ENCODE results near the gene UPF1. TPM values are rescaled to one million over a fixed set of nuclear protein-coding genes. Genes with fewer than 3 reads are reported as not detected.

UPF1 gene
- total and polyA plus RNA-seq, 2 of the 13 experiments (the other 11 are each of a cell fraction or from before 2014, with no cell fraction given) = 16.9 to 41.8 TPM

DNA sequence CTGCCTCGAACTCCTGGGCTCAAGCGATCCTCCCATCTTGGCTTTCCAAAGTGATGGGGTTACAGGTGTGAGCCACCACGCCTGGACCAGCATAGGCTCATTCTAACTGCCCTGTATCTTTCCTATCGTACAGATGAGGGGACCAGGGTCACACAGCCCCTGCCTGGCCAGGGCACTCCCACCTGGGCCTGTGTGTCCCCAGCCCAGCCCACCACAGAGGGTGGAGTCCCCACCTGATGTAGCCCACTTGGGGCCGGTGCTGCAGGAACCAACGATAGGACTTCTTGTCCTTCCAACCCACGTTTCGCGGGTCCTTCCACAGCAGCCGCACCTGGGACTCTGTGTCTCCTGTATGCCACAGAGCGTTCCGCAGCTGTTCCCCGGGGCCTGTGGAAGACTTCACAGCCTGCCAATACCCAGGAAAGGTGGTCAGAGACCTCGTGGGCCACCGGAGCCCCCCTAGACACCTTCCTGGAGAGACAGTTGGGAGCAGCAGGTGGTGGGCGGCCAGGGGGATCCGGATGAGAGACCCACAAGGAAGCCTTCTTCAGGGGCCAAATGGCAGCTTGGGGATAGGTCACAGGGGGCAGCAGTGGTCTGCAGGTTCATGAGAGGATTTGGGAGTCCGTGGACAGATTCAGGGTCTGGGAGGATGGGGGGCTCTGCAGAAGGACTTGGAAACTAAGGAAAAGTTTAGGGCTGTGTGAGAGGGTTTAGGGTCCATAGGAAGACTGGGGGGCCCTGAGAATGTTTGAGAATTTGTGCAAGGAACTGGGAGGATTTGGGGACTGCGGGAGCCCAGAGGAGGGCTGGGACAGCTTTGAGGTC lies 47.6 kb upstream of the UPF1 start (continued):
- no peak for TF ChIP-seq CENPX (CRISPR knock-in tag; IDR thresholded peaks at IDR 0.05)

DNA sequence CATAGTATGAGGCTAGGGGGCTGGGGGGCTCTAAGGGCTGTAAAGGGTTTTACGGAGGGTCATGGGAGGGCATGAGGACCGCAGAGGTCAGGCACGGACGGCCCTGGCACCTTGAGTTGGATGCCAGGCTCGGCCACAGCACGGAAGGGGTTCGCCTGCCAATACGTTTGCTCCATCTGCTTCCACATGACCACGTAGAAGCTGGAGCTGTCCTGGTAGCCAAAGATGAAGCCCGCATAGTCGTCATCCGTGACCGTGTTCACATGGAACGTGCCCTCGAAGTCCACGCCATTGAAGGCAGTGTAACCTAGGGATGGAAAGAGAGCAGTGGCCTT lies 47.0 kb upstream of the UPF1 start:
- in situ Hi-C loops (cut with HindIII; ENCODE audit: extremely low pct_ligation_motif_present, low pct_unique_long_range_greater_than_20kb) (loop anchor here (5.0 kb wide), 1 partner anchor 58 kb away; no protein-coding TSS in a partner anchor), intact Hi-C loops (cut with micrococcal nuclease; ENCODE audit: unreplicated experiment) (no loop called here)
- ChIA-PET CTCF (ENCODE audit: low intra/inter-chr PET ratio, low total read pairs) (no interaction called here), POLR2A (no interaction called here)
- 73% methylated on average over 14 of the region's 16 CpGs for WGBS (ENCODE audit: low lambda C conversion rate)
- ATAC-seq = no peak
- H3K79me2 ChIP-seq (ENCODE audit: insufficient read depth, low read length) = no peaks in the 10 kb centered on the region
- BruUV-seq (replicated peaks) = no TSS peak
- no peak overlapping the region for H2AFZ ChIP-seq (ENCODE audit: low read length)
- DNase-seq (ENCODE audit: low spot score) = no peak
- peak overlapping the region in 1 of 3 experiments; percentile 38; a peak in 1 of 6 replicates for H3K4me3 ChIP-seq (replicated peaks in 1 of 3; ENCODE audit: insufficient read depth in 1 of 3, low read depth in 2 of 3, low read length in 3 of 3)
- no peaks in the 10 kb centered on the region for H4K20me1 ChIP-seq (ENCODE audit: insufficient read depth, low read length)
- no peak overlapping the region for H3K9ac ChIP-seq (ENCODE audit: insufficient read depth, low read depth, low read length)
- H3K27me3 ChIP-seq (ENCODE audit: control insufficient read depth in 1 of 2, insufficient read depth in 2 of 2, low read length in 2 of 2) = peaks cover 10 to 34% of the 10 kb centered on the region in 2 experiments
- no peaks in the 10 kb centered on the region for H3K9me3 ChIP-seq (ENCODE audit: low read length)
- TF ChIP-seq, protein P1, sequence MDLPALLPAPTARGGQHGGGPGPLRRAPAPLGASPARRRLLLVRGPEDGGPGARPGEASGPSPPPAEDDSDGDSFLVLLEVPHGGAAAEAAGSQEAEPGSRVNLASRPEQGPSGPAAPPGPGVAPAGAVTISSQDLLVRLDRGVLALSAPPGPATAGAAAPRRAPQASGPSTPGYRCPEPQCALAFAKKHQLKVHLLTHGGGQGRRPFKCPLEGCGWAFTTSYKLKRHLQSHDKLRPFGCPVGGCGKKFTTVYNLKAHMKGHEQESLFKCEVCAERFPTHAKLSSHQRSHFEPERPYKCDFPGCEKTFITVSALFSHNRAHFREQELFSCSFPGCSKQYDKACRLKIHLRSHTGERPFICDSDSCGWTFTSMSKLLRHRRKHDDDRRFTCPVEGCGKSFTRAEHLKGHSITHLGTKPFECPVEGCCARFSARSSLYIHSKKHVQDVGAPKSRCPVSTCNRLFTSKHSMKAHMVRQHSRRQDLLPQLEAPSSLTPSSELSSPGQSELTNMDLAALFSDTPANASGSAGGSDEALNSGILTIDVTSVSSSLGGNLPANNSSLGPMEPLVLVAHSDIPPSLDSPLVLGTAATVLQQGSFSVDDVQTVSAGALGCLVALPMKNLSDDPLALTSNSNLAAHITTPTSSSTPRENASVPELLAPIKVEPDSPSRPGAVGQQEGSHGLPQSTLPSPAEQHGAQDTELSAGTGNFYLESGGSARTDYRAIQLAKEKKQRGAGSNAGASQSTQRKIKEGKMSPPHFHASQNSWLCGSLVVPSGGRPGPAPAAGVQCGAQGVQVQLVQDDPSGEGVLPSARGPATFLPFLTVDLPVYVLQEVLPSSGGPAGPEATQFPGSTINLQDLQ (CRISPR knock-in tag; IDR thresholded peaks at IDR 0.05) = no peak
- 0 out of 2 replicates have a peak, but pooled peaks have one; percentile 18 for TF ChIP-seq ZNF776 (CRISPR knock-in tag; IDR thresholded peaks at IDR 0.05)
- no peak overlapping the region for H3K27ac ChIP-seq (ENCODE audit: extremely low read length, insufficient read depth, low read length)
- H3K4me1 ChIP-seq (ENCODE audit: insufficient read depth, low read length) = peaks cover 44% of the 10 kb centered on the region
- no peak for FAIRE-seq
- peak overlapping the region; percentile 60 for H3K4me2 ChIP-seq (ENCODE audit: low read depth, low read length)
- no peaks in the 10 kb centered on the region for H3K36me3 ChIP-seq (replicated peaks in 1 of 2; ENCODE audit: control insufficient read depth in 1 of 2, insufficient read depth in 2 of 2, low read length in 2 of 2)

Data from HepG2 (cell line).